Astrocyte (in vitro differentiated cells and primary cell): ENCODE measurements around the gene ATP6V0B.

Experiments
- CTCF ChIP-seq: IDR thresholded peaks from 2 replicates; pipeline ENCODE4 v1.5.1; 2011; ENCODE audit warnings: low read depth, mild to moderate bottlenecking, inconsistent platforms, low read length, moderate library complexity; ENCODE audit not compliant: insufficient read depth
- EZH2 ChIP-seq: IDR thresholded peaks from 2 replicates; pipeline ENCODE4 v1.6.1; 2012; ENCODE audit warnings: mild to moderate bottlenecking, low read length, inconsistent platforms; ENCODE audit not compliant: insufficient read depth

GRCh38 chr1:43944860-43945259, 29.9 kb upstream of the ATP6V0B start:
- TF ChIP-seq CTCF (no peak), EZH2 (no peak)
